Measurements from ENCODE around the gene RARRES1. TPM values are rescaled to one million over a fixed set of nuclear protein-coding genes. Genes with fewer than 3 reads are reported as not detected.

The RARRES1 gene
- total RNA-seq, 1 experiment from 2014 or later: 0.20 TPM

DNA sequence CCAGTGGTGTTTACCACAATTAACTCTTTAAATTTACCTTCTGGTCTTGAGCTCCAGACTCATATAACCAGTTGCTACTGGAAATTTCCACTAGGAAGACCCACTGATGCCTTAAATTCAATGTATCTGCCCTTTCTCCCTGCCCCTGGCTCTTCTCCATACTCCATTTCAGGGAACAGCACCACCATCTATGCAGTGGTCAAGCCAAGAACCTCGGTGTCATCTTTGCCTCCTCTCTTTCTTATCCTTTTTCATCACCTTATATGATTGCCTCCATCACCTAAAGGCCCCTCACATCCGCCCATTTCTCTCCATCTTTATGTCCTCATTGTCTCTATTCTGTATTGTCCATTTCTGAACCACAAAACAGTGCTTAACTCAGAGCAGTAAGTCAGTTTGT lies 48.9 kb upstream of the RARRES1 start:
- Histone ChIP-seq H3K4me2 (ENCODE audit: low read length) (no peak overlapping the region), H3K4me3 (replicated peaks in 1 of 2; ENCODE audit: low read depth in 1 of 2, low read length in 2 of 2) (no peak overlapping the region), H3K9me3 (ENCODE audit: control insufficient read depth in 1 of 2, insufficient read depth in 1 of 2, low read depth in 1 of 2, low read length in 2 of 2) (no peaks in the 10 kb centered on the region), H3K9ac (ENCODE audit: low read length) (no peak overlapping the region), H2AFZ (ENCODE audit: low read depth, low read length, poor library complexity, severe bottlenecking) (no peak overlapping the region), H3K9me2 (ENCODE audit: insufficient read depth) (no peaks in the 10 kb centered on the region), H4K20me1 (ENCODE audit: insufficient read depth) (no peaks in the 10 kb centered on the region), H3K27ac (ENCODE audit: low read depth, low read length) (no peak overlapping the region), H3K4me1 (ENCODE audit: control insufficient read depth in 1 of 2, insufficient read depth in 2 of 2, low read length in 2 of 2) (no peaks in the 10 kb centered on the region), H3K79me2 (ENCODE audit: insufficient read depth, low read length) (no peaks in the 10 kb centered on the region), H3K36me3 (ENCODE audit: control insufficient read depth in 1 of 2, insufficient read depth in 2 of 2, low read length in 2 of 2) (no peaks in the 10 kb centered on the region), H3K27me3 (ENCODE audit: insufficient read depth, low read length) (no peaks in the 10 kb centered on the region)
- DNase-seq (ENCODE audit: low read depth, low spot score) (no peak), ATAC-seq (no peak)
- CTCF ChIA-PET: no interaction called here
- BruUV-seq (replicated peaks): no TSS peak
- RAD21 ChIA-PET (ENCODE audit: low non-redundant PET in 1 of 2, low total read pairs in 2 of 2, uncharacterized antibody in 2 of 2, unreplicated experiment in 2 of 2): no interaction called here
- intact Hi-C loops (cut with micrococcal nuclease): loop anchor here (10.0 kb wide), 1 partner anchor 1176 kb away; no protein-coding TSS in a partner anchor
- POLR2A ChIA-PET: no interaction called here
- no peak for TF ChIP-seq POLR2AphosphoS5 (IDR thresholded peaks at IDR 0.05; ENCODE audit: low read depth, low read length)
- TF ChIP-seq, protein P1, sequence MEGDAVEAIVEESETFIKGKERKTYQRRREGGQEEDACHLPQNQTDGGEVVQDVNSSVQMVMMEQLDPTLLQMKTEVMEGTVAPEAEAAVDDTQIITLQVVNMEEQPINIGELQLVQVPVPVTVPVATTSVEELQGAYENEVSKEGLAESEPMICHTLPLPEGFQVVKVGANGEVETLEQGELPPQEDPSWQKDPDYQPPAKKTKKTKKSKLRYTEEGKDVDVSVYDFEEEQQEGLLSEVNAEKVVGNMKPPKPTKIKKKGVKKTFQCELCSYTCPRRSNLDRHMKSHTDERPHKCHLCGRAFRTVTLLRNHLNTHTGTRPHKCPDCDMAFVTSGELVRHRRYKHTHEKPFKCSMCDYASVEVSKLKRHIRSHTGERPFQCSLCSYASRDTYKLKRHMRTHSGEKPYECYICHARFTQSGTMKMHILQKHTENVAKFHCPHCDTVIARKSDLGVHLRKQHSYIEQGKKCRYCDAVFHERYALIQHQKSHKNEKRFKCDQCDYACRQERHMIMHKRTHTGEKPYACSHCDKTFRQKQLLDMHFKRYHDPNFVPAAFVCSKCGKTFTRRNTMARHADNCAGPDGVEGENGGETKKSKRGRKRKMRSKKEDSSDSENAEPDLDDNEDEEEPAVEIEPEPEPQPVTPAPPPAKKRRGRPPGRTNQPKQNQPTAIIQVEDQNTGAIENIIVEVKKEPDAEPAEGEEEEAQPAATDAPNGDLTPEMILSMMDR (IDR thresholded peaks at IDR 0.05 in 2 of 3, conservative IDR thresholded peaks at IDR 0.05 in 1 of 3; ENCODE audit: borderline replicate concordance in 1 of 3, insufficient read depth in 1 of 3, low read depth in 2 of 3, low read length in 2 of 3): peak in 2 of 3 experiments; percentile 10 to 18; a peak in 1 of 6 replicates
- no peak for TF ChIP-seq YY1 (IDR thresholded peaks at IDR 0.05; ENCODE audit: extremely low read depth, insufficient replicate concordance, low read depth, low read length)

DNA sequence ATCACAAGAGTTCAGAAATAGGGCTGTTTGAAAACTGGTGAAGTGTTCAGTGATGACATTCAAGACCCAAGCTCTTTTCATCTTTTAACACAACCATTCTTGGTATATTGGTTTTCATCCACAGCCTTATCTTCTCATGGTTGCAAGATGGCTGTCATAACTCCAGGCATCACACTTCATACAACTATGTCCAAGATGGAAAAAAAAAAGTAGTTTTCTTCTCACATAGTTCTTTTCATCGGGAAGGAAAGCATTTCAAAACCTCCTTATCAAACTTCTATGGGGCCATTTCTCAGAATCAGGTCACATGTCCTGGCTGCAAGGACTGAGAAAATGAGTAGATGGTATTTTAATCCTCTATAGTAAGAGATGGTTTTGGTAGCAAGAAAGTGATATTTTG lies 48.5 kb upstream of the RARRES1 start:
- H3K36me3 ChIP-seq (ENCODE audit: control insufficient read depth in 1 of 2, insufficient read depth in 2 of 2, low read length in 2 of 2): no peaks in the 10 kb centered on the region
- H2AFZ ChIP-seq (ENCODE audit: low read depth, low read length, poor library complexity, severe bottlenecking): no peak overlapping the region
- no peaks in the 10 kb centered on the region for H3K4me1 ChIP-seq (ENCODE audit: control insufficient read depth in 1 of 2, insufficient read depth in 2 of 2, low read length in 2 of 2)
- H3K4me2 ChIP-seq (ENCODE audit: low read length): no peak overlapping the region
- H3K9me3 ChIP-seq (ENCODE audit: control insufficient read depth in 1 of 2, insufficient read depth in 1 of 2, low read depth in 1 of 2, low read length in 2 of 2): no peaks in the 10 kb centered on the region
- no peaks in the 10 kb centered on the region for H3K9me2 ChIP-seq (ENCODE audit: insufficient read depth)
- POLR2A ChIA-PET: no interaction called here
- BruUV-seq (replicated peaks): no TSS peak
- H4K20me1 ChIP-seq (ENCODE audit: insufficient read depth): no peaks in the 10 kb centered on the region
- no peak overlapping the region for H3K9ac ChIP-seq (ENCODE audit: low read length)
- no peak overlapping the region for H3K4me3 ChIP-seq (replicated peaks in 1 of 2; ENCODE audit: low read depth in 1 of 2, low read length in 2 of 2)
- DNase-seq (ENCODE audit: low read depth, low spot score) (no peak), ATAC-seq (no peak)
- intact Hi-C loops (cut with micrococcal nuclease): loop anchor here (10.0 kb wide), 1 partner anchor 1176 kb away; no protein-coding TSS in a partner anchor
- CTCF ChIA-PET: interaction anchor here (1.5 kb wide), 1 partner anchor 14 kb away, joined by 3 read pairs; no protein-coding TSS in a partner anchor
- H3K27me3 ChIP-seq (ENCODE audit: insufficient read depth, low read length): no peaks in the 10 kb centered on the region
- RAD21 ChIA-PET (ENCODE audit: low non-redundant PET in 1 of 2, low total read pairs in 2 of 2, uncharacterized antibody in 2 of 2, unreplicated experiment in 2 of 2): no interaction called here
- no peaks in the 10 kb centered on the region for H3K79me2 ChIP-seq (ENCODE audit: insufficient read depth, low read length)
- no peak overlapping the region for H3K27ac ChIP-seq (ENCODE audit: low read depth, low read length)
- TF ChIP-seq, protein P2, sequence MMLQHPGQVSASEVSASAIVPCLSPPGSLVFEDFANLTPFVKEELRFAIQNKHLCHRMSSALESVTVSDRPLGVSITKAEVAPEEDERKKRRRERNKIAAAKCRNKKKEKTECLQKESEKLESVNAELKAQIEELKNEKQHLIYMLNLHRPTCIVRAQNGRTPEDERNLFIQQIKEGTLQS (IDR thresholded peaks at IDR 0.05): no peak
- TF ChIP-seq, protein P3, sequence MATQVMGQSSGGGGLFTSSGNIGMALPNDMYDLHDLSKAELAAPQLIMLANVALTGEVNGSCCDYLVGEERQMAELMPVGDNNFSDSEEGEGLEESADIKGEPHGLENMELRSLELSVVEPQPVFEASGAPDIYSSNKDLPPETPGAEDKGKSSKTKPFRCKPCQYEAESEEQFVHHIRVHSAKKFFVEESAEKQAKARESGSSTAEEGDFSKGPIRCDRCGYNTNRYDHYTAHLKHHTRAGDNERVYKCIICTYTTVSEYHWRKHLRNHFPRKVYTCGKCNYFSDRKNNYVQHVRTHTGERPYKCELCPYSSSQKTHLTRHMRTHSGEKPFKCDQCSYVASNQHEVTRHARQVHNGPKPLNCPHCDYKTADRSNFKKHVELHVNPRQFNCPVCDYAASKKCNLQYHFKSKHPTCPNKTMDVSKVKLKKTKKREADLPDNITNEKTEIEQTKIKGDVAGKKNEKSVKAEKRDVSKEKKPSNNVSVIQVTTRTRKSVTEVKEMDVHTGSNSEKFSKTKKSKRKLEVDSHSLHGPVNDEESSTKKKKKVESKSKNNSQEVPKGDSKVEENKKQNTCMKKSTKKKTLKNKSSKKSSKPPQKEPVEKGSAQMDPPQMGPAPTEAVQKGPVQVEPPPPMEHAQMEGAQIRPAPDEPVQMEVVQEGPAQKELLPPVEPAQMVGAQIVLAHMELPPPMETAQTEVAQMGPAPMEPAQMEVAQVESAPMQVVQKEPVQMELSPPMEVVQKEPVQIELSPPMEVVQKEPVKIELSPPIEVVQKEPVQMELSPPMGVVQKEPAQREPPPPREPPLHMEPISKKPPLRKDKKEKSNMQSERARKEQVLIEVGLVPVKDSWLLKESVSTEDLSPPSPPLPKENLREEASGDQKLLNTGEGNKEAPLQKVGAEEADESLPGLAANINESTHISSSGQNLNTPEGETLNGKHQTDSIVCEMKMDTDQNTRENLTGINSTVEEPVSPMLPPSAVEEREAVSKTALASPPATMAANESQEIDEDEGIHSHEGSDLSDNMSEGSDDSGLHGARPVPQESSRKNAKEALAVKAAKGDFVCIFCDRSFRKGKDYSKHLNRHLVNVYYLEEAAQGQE (IDR thresholded peaks at IDR 0.05; ENCODE audit: low read depth): no peak
- no peak for TF ChIP-seq CEBPB (IDR thresholded peaks at IDR 0.05; ENCODE audit: low read depth)
- TF ChIP-seq TCF7L2 (IDR thresholded peaks at IDR 0.05; ENCODE audit: borderline replicate concordance, extremely low read depth, insufficient read depth, insufficient read length): no peak
- TF ChIP-seq CBX3 (IDR thresholded peaks at IDR 0.05; ENCODE audit: low read depth): no peak
- no peak for TF ChIP-seq ELF1 (IDR thresholded peaks at IDR 0.05; ENCODE audit: borderline replicate concordance, low read depth)
- TF ChIP-seq RAD21 (IDR thresholded peaks at IDR 0.05; ENCODE audit: low read depth): no peak
- no peak for TF ChIP-seq SRF (IDR thresholded peaks at IDR 0.05; ENCODE audit: low read depth)
- no peak for TF ChIP-seq EGR1 (IDR thresholded peaks at IDR 0.05; ENCODE audit: low read depth)

Measured in HCT116 (cell line).